Measurements from ENCODE around the gene DPP6. TPM values are rescaled to one million over a fixed set of nuclear protein-coding genes. Genes with fewer than 3 reads are reported as not detected.

The DPP6 gene
- total and polyA plus RNA-seq, 9 of the 15 experiments (the other 6 are each of a cell fraction or from before 2014, with no cell fraction given) = not detected

GRCh38 chr7:154750353-154750801 lies 698.2 kb downstream of the DPP6 start:
- H3K9me3 ChIP-seq (replicated peaks; ENCODE audit: control insufficient read depth, insufficient read depth, low read depth, low read length) = no peaks in the 10 kb centered on the region
- no peak overlapping the region for H3K9ac ChIP-seq (ENCODE audit: insufficient read depth in 1 of 2, low read depth in 2 of 2, low read length in 2 of 2)
- H3K4me3 ChIP-seq = no peak overlapping the region
- FAIRE-seq = no peak
- H3K4me1 ChIP-seq (replicated peaks in 1 of 2; ENCODE audit: control insufficient read depth in 2 of 2, insufficient read depth in 2 of 2, low read length in 2 of 2) = no peaks in the 10 kb centered on the region
- 0 out of 3 replicates have a peak, but pooled peaks have one; percentile 22 for ATAC-seq
- BruUV-seq (replicated peaks) = no TSS peak
- DNase-seq (ENCODE audit: extremely low read depth in 1 of 4, low spot score in 3 of 4) = no peak
- no peaks in the 10 kb centered on the region for H3K9me1 ChIP-seq (ENCODE audit: control insufficient read depth, insufficient read depth, low read length)
- no peak overlapping the region for H3K4me2 ChIP-seq (ENCODE audit: insufficient read depth, low read length)
- TF ChIP-seq KLF13 (tag; IDR thresholded peaks at IDR 0.05; ENCODE audit: borderline replicate concordance, low read depth) = no peak
- TF ChIP-seq NRF1 (conservative IDR thresholded peaks at IDR 0.05 in 1 of 2, IDR thresholded peaks at IDR 0.05 in 1 of 2) = no peak
- TF ChIP-seq ZNF165 (CRISPR knock-in tag; IDR thresholded peaks at IDR 0.05; ENCODE audit: borderline replicate concordance) = no peak
- TF ChIP-seq U2AF2 (optimal IDR thresholded peaks at IDR 0.05; ENCODE audit: low read depth, low read length) = no peak
- H4K20me1 ChIP-seq (replicated peaks; ENCODE audit: control insufficient read depth, insufficient read depth, low read length) = peaks cover 19% of the 10 kb centered on the region; the same call in 1 of the 2 replicates
- in situ Hi-C loops (cut with MboI) = no loop called here
- ChIA-PET POLR2A (no interaction called here), CTCF (ENCODE audit: low intra/inter-chr PET ratio) (no interaction called here)
- H3K36me3 ChIP-seq (ENCODE audit: control insufficient read depth, insufficient read depth, low read length) = no peaks in the 10 kb centered on the region
- peaks cover 56 to 75% of the 10 kb centered on the region in 2 experiments for H3K27me3 ChIP-seq (ENCODE audit: control insufficient read depth in 2 of 2, insufficient read depth in 2 of 2, low read length in 2 of 2)
- 1% methylated on average over 27 of the region's 27 CpGs for WGBS (ENCODE audit: insufficient coverage, low coverage, missing lambda C conversion rate)
- H3K27ac ChIP-seq (ENCODE audit: extremely low read depth, low read depth, low read length) = no peak overlapping the region
- no peak overlapping the region for H2AFZ ChIP-seq (ENCODE audit: low read depth, low read length)
- no peaks in the 10 kb centered on the region for H3K79me2 ChIP-seq (ENCODE audit: control insufficient read depth, insufficient read depth, low read length)
- intact Hi-C loops (cut with micrococcal nuclease) = no loop called here

- H3K4me1 ChIP-seq (replicated peaks in 1 of 2; ENCODE audit: control insufficient read depth in 2 of 2, insufficient read depth in 2 of 2, low read length in 2 of 2) = no peaks in the 10 kb centered on the region
- FAIRE-seq = no peak
- DNase-seq (ENCODE audit: extremely low read depth in 1 of 4, low spot score in 3 of 4) = no peak
- in situ Hi-C loops (cut with MboI) (no loop called here), intact Hi-C loops (cut with micrococcal nuclease) (no loop called here)
- H3K9me1 ChIP-seq (ENCODE audit: control insufficient read depth, insufficient read depth, low read length) = no peaks in the 10 kb centered on the region
- no peaks in the 10 kb centered on the region for H3K79me2 ChIP-seq (ENCODE audit: control insufficient read depth, insufficient read depth, low read length)
- H4K20me1 ChIP-seq (replicated peaks; ENCODE audit: control insufficient read depth, insufficient read depth, low read length) = peaks cover 24% of the 10 kb centered on the region; the same call in 1 of the 2 replicates
- H3K27me3 ChIP-seq (ENCODE audit: control insufficient read depth in 2 of 2, insufficient read depth in 2 of 2, low read length in 2 of 2) = peaks cover 69 to 89% of the 10 kb centered on the region in 2 experiments
- ATAC-seq = no peak
- ChIA-PET CTCF (ENCODE audit: low intra/inter-chr PET ratio) (no interaction called here), POLR2A (interaction anchor here (1.5 to 1.6 kb wide), 2 partner anchors 10 to 14 kb away, joined by 3 to 5 read pairs; no protein-coding TSS in a partner anchor)
- H3K4me3 ChIP-seq = no peak overlapping the region
- H3K4me2 ChIP-seq (ENCODE audit: insufficient read depth, low read length) = no peak overlapping the region
- no peaks in the 10 kb centered on the region for H3K36me3 ChIP-seq (ENCODE audit: control insufficient read depth, insufficient read depth, low read length)
- no peaks in the 10 kb centered on the region for H3K9me3 ChIP-seq (replicated peaks; ENCODE audit: control insufficient read depth, insufficient read depth, low read depth, low read length)
- H2AFZ ChIP-seq (ENCODE audit: low read depth, low read length) = no peak overlapping the region
- WGBS (ENCODE audit: insufficient coverage, low coverage, missing lambda C conversion rate) = 2% methylated on average over 12 of the region's 12 CpGs
- H3K27ac ChIP-seq (ENCODE audit: extremely low read depth, low read depth, low read length) = no peak overlapping the region
- BruUV-seq (replicated peaks) = no TSS peak
- no peak overlapping the region for H3K9ac ChIP-seq (ENCODE audit: insufficient read depth in 1 of 2, low read depth in 2 of 2, low read length in 2 of 2)
- no peak for TF ChIP-seq ZNF212 (CRISPR knock-in tag; IDR thresholded peaks at IDR 0.05)
- no peak for TF ChIP-seq RREB1 (CRISPR knock-in tag; IDR thresholded peaks at IDR 0.05)
- TF ChIP-seq, protein P1, sequence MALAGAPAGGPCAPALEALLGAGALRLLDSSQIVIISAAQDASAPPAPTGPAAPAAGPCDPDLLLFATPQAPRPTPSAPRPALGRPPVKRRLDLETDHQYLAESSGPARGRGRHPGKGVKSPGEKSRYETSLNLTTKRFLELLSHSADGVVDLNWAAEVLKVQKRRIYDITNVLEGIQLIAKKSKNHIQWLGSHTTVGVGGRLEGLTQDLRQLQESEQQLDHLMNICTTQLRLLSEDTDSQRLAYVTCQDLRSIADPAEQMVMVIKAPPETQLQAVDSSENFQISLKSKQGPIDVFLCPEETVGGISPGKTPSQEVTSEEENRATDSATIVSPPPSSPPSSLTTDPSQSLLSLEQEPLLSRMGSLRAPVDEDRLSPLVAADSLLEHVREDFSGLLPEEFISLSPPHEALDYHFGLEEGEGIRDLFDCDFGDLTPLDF (CRISPR knock-in tag; IDR thresholded peaks at IDR 0.05) = no peak
- TF ChIP-seq TBL1XR1 (IDR thresholded peaks at IDR 0.05; ENCODE audit: low read length in 2 of 2) = no peak
- TF ChIP-seq POLR3A (IDR thresholded peaks at IDR 0.05; ENCODE audit: borderline replicate concordance, extremely low read depth, insufficient read depth, insufficient read length) = no peak
These were observed 701.0 kb downstream of the DPP6 start for GRCh38 chr7:154753226-154753625.
